Hepatocyte (in vitro differentiated cells): ENCODE measurements around the gene ACTR6.

Experiments used
- CTCF ChIP-seq: fragments of 200-600 bp; sonication (generic); IDR thresholded peaks from 2 replicates; pipeline ENCODE4 v1.5.1; 2016; ENCODE audit warnings: antibody characterized with exemption, mild to moderate bottlenecking; ENCODE audit not compliant: poor library complexity
- EZH2 ChIP-seq: fragments of 200-600 bp; sonication (generic); IDR thresholded peaks from 2 replicates; pipeline ENCODE4 v1.6.1; 2016; ENCODE audit warnings: antibody characterized with exemption, mild to moderate bottlenecking, borderline replicate concordance
- EZH2phosphoT487 ChIP-seq: fragments of 200-600 bp; sonication (generic); IDR thresholded peaks from one replicate; pipeline ENCODE4 v1.6.1; 2018; ENCODE audit warnings: antibody characterized with exemption, mild to moderate bottlenecking, low read depth, moderate library complexity; ENCODE audit not compliant: unreplicated experiment, severe bottlenecking

GRCh38 chr12:100273782-100274181 lies 73.2 kb downstream of the ACTR6 start:
- TF ChIP-seq CTCF = no peak
- no peak for TF ChIP-seq EZH2
- TF ChIP-seq EZH2phosphoT487 = no peak
